K562 (cell line): Measurements from ENCODE around the gene MC2R.

Experiments used
- HMG20A ChIP-seq: fragments of 450-650 bp; formaldehyde crosslinking; conservative IDR thresholded peaks from 2 replicates; pipeline ENCODE4 v1.4.0; 2020; ENCODE audit warnings: mild to moderate bottlenecking, mixed read lengths
- JUNB ChIP-seq: fragments of 450-650 bp; formaldehyde crosslinking; conservative IDR thresholded peaks from 2 replicates; pipeline ENCODE4 v1.4.0; 2020; ENCODE audit warnings: mild to moderate bottlenecking
- MTA2 ChIP-seq: fragments of 450-650 bp; IDR thresholded peaks from 2 replicates; pipeline ENCODE4 v1.6.1; 2016; ENCODE audit warnings: low read depth
- NFE2L1 ChIP-seq: fragments of 450-650 bp; IDR thresholded peaks from 2 replicates; pipeline ENCODE4 v1.6.1; 2016; ENCODE audit warnings: missing genetic modification characterization, low read depth, mild to moderate bottlenecking, missing compliant biosample characterization, moderate library complexity, borderline replicate concordance
- NR2C1 ChIP-seq, 2 experiments: fragments of 450-650 bp; IDR thresholded peaks; 2 replicates each; pipeline ENCODE4 v1.6.1; 2017; ENCODE audit warnings: mild to moderate bottlenecking in 2 of 2, antibody characterized with exemption in 1 of 2, inconsistent platforms in 1 of 2, missing compliant biosample characterization in 1 of 2, missing genetic modification characterization in 1 of 2
- NR2C2 ChIP-seq, 2 experiments: fragments of 200-800 bp in 1 of 2; sonication (Bioruptor generic) in 1 of 2; sonication (generic) in 1 of 2; formaldehyde crosslinking in 1 of 2; IDR thresholded peaks; 2 replicates each; pipeline versions ENCODE4 v1.6.1 to v1.8.0; 2016 to 2022; ENCODE audit warnings: mild to moderate bottlenecking in 1 of 2, missing compliant biosample characterization in 1 of 2, missing genetic modification characterization in 1 of 2, missing genetic modification reagents in 1 of 2
- POLR2A ChIP-seq: fragments of 450-650 bp; conservative IDR thresholded peaks from 2 replicates; pipeline ENCODE4 v1.6.1; 2016
- POLR2AphosphoS5 ChIP-seq: IDR thresholded peaks from 2 replicates; pipeline ENCODE4 v1.6.1; 2011; ENCODE audit warnings: mild to moderate bottlenecking, low read depth, low read length, moderate library complexity; ENCODE audit not compliant: control insufficient read depth, insufficient read depth
- RUNX1 ChIP-seq: sonication (generic); IDR thresholded peaks from 2 replicates; pipeline ENCODE4 v1.6.1; 2016; ENCODE audit warnings: antibody characterized with exemption, low read depth
- TCF3 ChIP-seq: sonication (generic); formaldehyde crosslinking; IDR thresholded peaks from 2 replicates; pipeline ENCODE4 v1.4.0; 2020; ENCODE audit warnings: mild to moderate bottlenecking, missing genetic modification reagents
- USF2 ChIP-seq: sonication (generic); formaldehyde crosslinking; IDR thresholded peaks from 2 replicates; pipeline ENCODE4 v1.5.0; 2020; ENCODE audit warnings: missing genetic modification reagents
- ZNF24 ChIP-seq: fragments of 450-650 bp; IDR thresholded peaks from 2 replicates; pipeline ENCODE4 v1.6.1; 2016

- no peak for TF ChIP-seq POLR2A
- no peak for TF ChIP-seq RUNX1
- TF ChIP-seq MTA2 = no peak
- TF ChIP-seq ZNF24 = no peak
- no peak for TF ChIP-seq NR2C2 (CRISPR knock-in tag; IDR thresholded peaks at IDR 0.05)
- TF ChIP-seq NR2C2 (tag; IDR thresholded peaks at IDR 0.05) = no peak
- TF ChIP-seq NFE2L1 = no peak
- no peak for TF ChIP-seq TCF3 (CRISPR knock-in tag)
- TF ChIP-seq USF2 = no peak
- no peak for TF ChIP-seq JUNB
- TF ChIP-seq HMG20A = no peak
- TF ChIP-seq POLR2AphosphoS5 = no peak
- TF ChIP-seq NR2C1 (IDR thresholded peaks at IDR 0.05) = no peak
- no peak for TF ChIP-seq NR2C1 (tag; IDR thresholded peaks at IDR 0.05)
Observed at GRCh38 chr18:13909141-13909940, 6.0 kb downstream of the MC2R start.
